MM.1S (cell line): ENCODE results near the gene XYLT1.

Experiments used
- DNase-seq: peaks from one replicate; pipeline ENCODE4 v3.0.0-alpha.2; 2015
- H2AFZ ChIP-seq: fragments of 300-600 bp; sonication (generic); 2 replicates; pipeline ENCODE4 v1.6.0; 2016; ENCODE audit warnings: antibody characterized with exemption, low read length
- H3F3A ChIP-seq: fragments of 300-600 bp; sonication (generic); 2 replicates; pipeline ENCODE4 v1.6.1; 2016; ENCODE audit warnings: mild to moderate bottlenecking, antibody characterized with exemption, low read length, moderate library complexity, mixed read lengths; ENCODE audit not compliant: insufficient read depth
- H3K27ac ChIP-seq: fragments of 300-600 bp; sonication (generic); 2 replicates; pipeline ENCODE4 v1.5.1; 2016; ENCODE audit warnings: mild to moderate bottlenecking, low read length
- H3K27me3 ChIP-seq: fragments of 300-600 bp; sonication (generic); replicated peaks from 2 replicates; pipeline ENCODE4 v1.6.0; 2016; ENCODE audit warnings: low read length; ENCODE audit not compliant: insufficient read depth
- H3K36me3 ChIP-seq: fragments of 300-600 bp; sonication (generic); replicated peaks from 2 replicates; pipeline ENCODE4 v1.6.1; 2016; ENCODE audit warnings: mild to moderate bottlenecking, low read length, mixed read lengths; ENCODE audit not compliant: insufficient read depth
- H3K4me1 ChIP-seq: fragments of 300-600 bp; sonication (generic); 2 replicates; pipeline ENCODE4 v1.6.1; 2016; ENCODE audit warnings: low read length, mixed read lengths
- H3K4me2 ChIP-seq: fragments of 300-600 bp; sonication (generic); 2 replicates; pipeline ENCODE4 v1.6.0; 2016; ENCODE audit warnings: low read depth, low read length
- H3K4me3 ChIP-seq: fragments of 300-600 bp; sonication (generic); 2 replicates; pipeline ENCODE4 v1.5.1; 2016; ENCODE audit warnings: low read length, mixed read lengths
- H3K79me2 ChIP-seq: fragments of 300-600 bp; sonication (generic); 2 replicates; pipeline ENCODE4 v1.6.1; 2016; ENCODE audit warnings: mixed run types, low read length, mixed read lengths
- H3K9ac ChIP-seq: fragments of 300-600 bp; sonication (generic); 2 replicates; pipeline ENCODE4 v1.6.1; 2016; ENCODE audit warnings: low read length, mixed read lengths
- H3K9me2 ChIP-seq: fragments of 300-600 bp; sonication (generic); replicated peaks from 2 replicates; pipeline ENCODE4 v1.6.1; 2016; ENCODE audit warnings: mild to moderate bottlenecking, low read length, mixed read lengths; ENCODE audit not compliant: insufficient read depth
- H3K9me3 ChIP-seq: fragments of 300-600 bp; sonication (generic); replicated peaks from 2 replicates; pipeline ENCODE4 v1.6.1; 2016; ENCODE audit warnings: mild to moderate bottlenecking, low read length, mixed read lengths; ENCODE audit not compliant: insufficient read depth
- H4K20me1 ChIP-seq: fragments of 300-600 bp; sonication (generic); 2 replicates; pipeline ENCODE4 v1.6.1; 2016; ENCODE audit warnings: mild to moderate bottlenecking, low read length, moderate library complexity, mixed read lengths; ENCODE audit not compliant: insufficient read depth
- CTCF ChIP-seq: fragments of 300-600 bp; sonication (generic); IDR thresholded peaks from 2 replicates; pipeline ENCODE4 v1.5.1; 2016; ENCODE audit warnings: antibody characterized with exemption, low read length, mixed read lengths
- EZH2 ChIP-seq: fragments of 300-600 bp; sonication (generic); optimal IDR thresholded peaks from 2 replicates; pipeline ENCODE3; 2017; ENCODE audit warnings: low read depth, mild to moderate bottlenecking, antibody characterized with exemption, low read length, mixed read lengths
- EZH2phosphoT487 ChIP-seq: fragments of 300-600 bp; sonication (generic); IDR thresholded peaks from 2 replicates; pipeline ENCODE4 v1.6.1; 2018; ENCODE audit warnings: antibody characterized with exemption, low read length

XYLT1 gene

GRCh38 chr16:17331991-17332390 is 138.8 kb downstream of the XYLT1 start:
- Histone ChIP-seq H3K9me3 (no peaks in the 10 kb centered on the region), H2AFZ (no peak overlapping the region), H3K27me3 (no peaks in the 10 kb centered on the region), H3K9me2 (no peaks in the 10 kb centered on the region), H3K79me2 (peaks cover 33% of the 10 kb centered on the region), H3F3A (no peaks in the 10 kb centered on the region), H4K20me1 (no peaks in the 10 kb centered on the region), H3K4me2 (no peak overlapping the region), H3K9ac (no peak overlapping the region), H3K4me3 (no peak overlapping the region), H3K4me1 (no peaks in the 10 kb centered on the region), H3K36me3 (no peaks in the 10 kb centered on the region), H3K27ac (no peak overlapping the region)
- TF ChIP-seq EZH2phosphoT487, result no peak
- TF ChIP-seq CTCF, result no peak
- TF ChIP-seq EZH2, result no peak
- no peak for DNase-seq

- H3K27ac ChIP-seq, result no peak overlapping the region
Observed at GRCh38 chr16:17331071-17331607, 139.6 kb downstream of the XYLT1 start.

GRCh38 chr16:17330044-17330443 is 140.7 kb downstream of the XYLT1 start:
- Histone ChIP-seq H3K27ac (no peak overlapping the region), H3K9me3 (no peaks in the 10 kb centered on the region), H3K4me2 (no peak overlapping the region), H3K9ac (no peak overlapping the region), H3K4me1 (no peaks in the 10 kb centered on the region), H3K4me3 (no peak overlapping the region), H3K79me2 (peaks cover 36% of the 10 kb centered on the region), H4K20me1 (no peaks in the 10 kb centered on the region), H3K36me3 (no peaks in the 10 kb centered on the region), H2AFZ (no peak overlapping the region), H3F3A (no peaks in the 10 kb centered on the region), H3K9me2 (no peaks in the 10 kb centered on the region), H3K27me3 (no peaks in the 10 kb centered on the region)
- TF ChIP-seq CTCF (no peak), EZH2 (no peak), EZH2phosphoT487 (no peak)
- no peak for DNase-seq

More at GRCh38 chr16:17331071-17331607, 139.6 kb downstream of the XYLT1 start:
- H3K79me2 ChIP-seq, result peaks cover 36% of the 10 kb centered on the region
- H3K9ac ChIP-seq, result no peak overlapping the region
- H3K36me3 ChIP-seq, result no peaks in the 10 kb centered on the region
- H4K20me1 ChIP-seq, result no peaks in the 10 kb centered on the region
- no peak overlapping the region for H2AFZ ChIP-seq
- DNase-seq, result no peak
- H3K4me1 ChIP-seq, result no peaks in the 10 kb centered on the region
- no peaks in the 10 kb centered on the region for H3F3A ChIP-seq
- H3K4me3 ChIP-seq, result no peak overlapping the region
- no peaks in the 10 kb centered on the region for H3K27me3 ChIP-seq
- TF ChIP-seq CTCF, result no peak
- no peaks in the 10 kb centered on the region for H3K9me2 ChIP-seq
- H3K9me3 ChIP-seq, result no peaks in the 10 kb centered on the region
- H3K4me2 ChIP-seq, result no peak overlapping the region
